ENCODE results near the gene ZNF536. TPM values are rescaled to one million over a fixed set of nuclear protein-coding genes. Genes with fewer than 3 reads are reported as not detected.

Gene ZNF536
- total RNA-seq, 1 donor from 2014 or later = 24.9 TPM

DNA sequence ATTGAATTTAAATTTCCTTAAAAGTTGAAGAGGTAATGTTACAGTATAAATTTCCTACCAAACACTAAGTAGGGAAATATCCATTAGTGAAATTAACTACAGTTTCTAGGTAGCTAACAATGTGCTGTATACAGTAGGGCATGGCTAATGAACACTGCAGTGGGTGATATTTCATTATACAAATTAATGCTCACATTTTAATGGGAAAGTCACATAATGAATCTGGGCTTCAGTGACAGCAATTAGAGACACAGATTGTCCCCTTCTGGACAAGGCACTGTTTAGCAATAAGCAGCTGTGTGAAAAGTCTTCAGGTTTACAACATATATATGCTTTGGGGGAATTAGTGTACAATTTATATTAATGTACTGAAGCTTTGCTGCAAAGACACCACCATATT is 169.4 kb downstream of the ZNF536 start:
- no peak overlapping the region for H3K27ac Mint-ChIP-seq (ENCODE audit: unreplicated experiment)
- peaks cover 6% of the 10 kb centered on the region for H3K27me3 Mint-ChIP-seq (ENCODE audit: unreplicated experiment)
- H3K4me1 Mint-ChIP-seq (ENCODE audit: low read depth, unreplicated experiment) = peaks cover 8% of the 10 kb centered on the region
- H3K9me3 Mint-ChIP-seq (ENCODE audit: unreplicated experiment) = peaks cover 5% of the 10 kb centered on the region
- H3K4me3 Mint-ChIP-seq (ENCODE audit: unreplicated experiment) = no peak overlapping the region
- DNase-seq = no peak
- TF ChIP-seq, protein P1, sequence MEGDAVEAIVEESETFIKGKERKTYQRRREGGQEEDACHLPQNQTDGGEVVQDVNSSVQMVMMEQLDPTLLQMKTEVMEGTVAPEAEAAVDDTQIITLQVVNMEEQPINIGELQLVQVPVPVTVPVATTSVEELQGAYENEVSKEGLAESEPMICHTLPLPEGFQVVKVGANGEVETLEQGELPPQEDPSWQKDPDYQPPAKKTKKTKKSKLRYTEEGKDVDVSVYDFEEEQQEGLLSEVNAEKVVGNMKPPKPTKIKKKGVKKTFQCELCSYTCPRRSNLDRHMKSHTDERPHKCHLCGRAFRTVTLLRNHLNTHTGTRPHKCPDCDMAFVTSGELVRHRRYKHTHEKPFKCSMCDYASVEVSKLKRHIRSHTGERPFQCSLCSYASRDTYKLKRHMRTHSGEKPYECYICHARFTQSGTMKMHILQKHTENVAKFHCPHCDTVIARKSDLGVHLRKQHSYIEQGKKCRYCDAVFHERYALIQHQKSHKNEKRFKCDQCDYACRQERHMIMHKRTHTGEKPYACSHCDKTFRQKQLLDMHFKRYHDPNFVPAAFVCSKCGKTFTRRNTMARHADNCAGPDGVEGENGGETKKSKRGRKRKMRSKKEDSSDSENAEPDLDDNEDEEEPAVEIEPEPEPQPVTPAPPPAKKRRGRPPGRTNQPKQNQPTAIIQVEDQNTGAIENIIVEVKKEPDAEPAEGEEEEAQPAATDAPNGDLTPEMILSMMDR (IDR thresholded peaks at IDR 0.05; ENCODE audit: partially characterized antibody, unreplicated experiment) = no peak
- no peaks in the 10 kb centered on the region for H3K36me3 Mint-ChIP-seq (ENCODE audit: unreplicated experiment)

DNA sequence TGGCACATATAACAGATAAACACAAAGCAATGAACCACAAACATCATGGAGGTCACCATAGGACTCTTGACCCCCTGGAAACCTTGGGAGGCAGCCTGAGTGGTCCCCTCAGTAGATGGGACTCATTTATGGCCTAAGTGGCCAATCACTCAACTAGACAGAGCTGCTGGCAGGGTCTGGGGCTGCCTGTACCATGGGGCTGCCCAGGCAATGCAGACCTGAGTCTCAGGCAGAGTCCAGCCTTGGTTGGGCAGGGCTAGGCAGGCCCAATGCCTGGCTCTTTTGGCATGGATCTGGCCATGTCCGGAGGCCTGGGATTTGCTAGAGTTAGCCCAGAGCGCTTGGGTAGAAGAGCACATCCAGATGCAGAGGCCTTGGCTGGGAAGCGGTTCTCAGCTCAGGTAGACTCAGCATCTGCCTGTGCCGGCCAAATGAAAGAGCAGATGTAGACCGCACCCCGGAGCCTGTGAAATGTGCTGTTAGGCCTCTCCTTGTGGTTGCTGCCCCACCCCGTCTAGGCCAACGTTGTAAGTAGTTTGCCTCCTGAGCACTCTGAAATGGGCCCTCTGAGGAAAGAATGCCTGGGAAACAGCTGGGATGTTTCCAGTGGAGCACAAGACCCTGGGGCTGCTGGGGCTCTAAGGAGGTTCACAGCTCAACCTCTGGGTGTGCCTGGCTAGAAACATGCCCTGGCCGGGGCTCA is 171.2 kb downstream of the ZNF536 start:
- peaks cover 8% of the 10 kb centered on the region for H3K4me1 Mint-ChIP-seq (ENCODE audit: low read depth, unreplicated experiment)
- H3K27me3 Mint-ChIP-seq (ENCODE audit: unreplicated experiment) = peaks cover 7% of the 10 kb centered on the region
- TF ChIP-seq, protein P1 (IDR thresholded peaks at IDR 0.05; ENCODE audit: partially characterized antibody, unreplicated experiment) = no peak
- H3K4me3 Mint-ChIP-seq (ENCODE audit: unreplicated experiment) = no peak overlapping the region
- no peak overlapping the region for H3K27ac Mint-ChIP-seq (ENCODE audit: unreplicated experiment)
- peaks cover under 1% of the 10 kb centered on the region for H3K36me3 Mint-ChIP-seq (ENCODE audit: unreplicated experiment)
- DNase-seq = no peak
- peaks cover 3% of the 10 kb centered on the region for H3K9me3 Mint-ChIP-seq (ENCODE audit: unreplicated experiment)

DNA sequence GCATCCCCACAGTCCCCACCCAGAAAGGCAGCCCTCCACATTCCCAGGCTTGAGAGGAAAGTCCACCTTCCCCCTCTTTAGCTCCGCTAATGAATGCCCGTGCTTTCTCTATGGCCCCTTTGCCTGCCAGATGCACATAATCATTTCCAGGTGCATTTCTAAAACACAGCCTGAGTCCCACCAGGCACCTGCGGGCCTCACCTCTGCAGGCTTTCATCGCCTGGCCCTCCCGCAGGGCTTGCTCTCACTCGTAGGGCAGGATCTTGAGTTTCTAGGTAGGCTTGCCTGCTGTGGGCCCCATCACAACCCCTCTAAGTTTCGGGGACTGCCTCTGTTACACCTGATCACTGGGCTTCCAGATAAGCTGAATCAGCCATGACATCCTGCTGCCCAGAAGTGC is 173.6 kb downstream of the ZNF536 start:
- Mint-ChIP-seq H3K4me3 (ENCODE audit: unreplicated experiment) (no peak overlapping the region), H3K27ac (ENCODE audit: unreplicated experiment) (no peak overlapping the region), H3K9me3 (ENCODE audit: unreplicated experiment) (peaks cover 3% of the 10 kb centered on the region), H3K4me1 (ENCODE audit: low read depth, unreplicated experiment) (peaks cover 14% of the 10 kb centered on the region), H3K27me3 (ENCODE audit: unreplicated experiment) (peaks cover 3% of the 10 kb centered on the region), H3K36me3 (ENCODE audit: unreplicated experiment) (peaks cover 8% of the 10 kb centered on the region)
- DNase-seq = no peak
- TF ChIP-seq, protein P1 (IDR thresholded peaks at IDR 0.05; ENCODE audit: partially characterized antibody, unreplicated experiment) = no peak

DNA sequence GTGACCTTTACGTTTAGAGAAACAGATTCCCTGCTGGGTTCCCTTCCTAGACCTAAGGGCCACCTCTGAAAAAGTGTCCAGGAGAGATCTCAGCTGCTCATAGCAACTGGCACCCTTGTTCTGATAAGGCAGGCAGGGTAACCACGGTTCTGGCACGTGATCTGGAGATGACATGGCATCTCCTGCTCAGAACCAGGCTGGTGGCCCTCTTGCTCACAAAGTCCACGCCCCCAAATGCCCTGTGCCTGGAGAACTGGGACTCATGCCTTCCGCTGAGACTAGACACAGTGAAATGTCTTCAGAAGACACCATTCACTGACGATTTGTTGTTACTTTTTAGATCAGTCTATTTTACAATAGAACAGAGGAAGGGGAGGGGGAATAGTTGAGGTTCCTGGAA is 174.1 kb downstream of the ZNF536 start:
- no peak for DNase-seq
- TF ChIP-seq, protein P1 (IDR thresholded peaks at IDR 0.05; ENCODE audit: partially characterized antibody, unreplicated experiment) = no peak
- Mint-ChIP-seq H3K36me3 (ENCODE audit: unreplicated experiment) (peaks cover 8% of the 10 kb centered on the region), H3K4me1 (ENCODE audit: low read depth, unreplicated experiment) (peaks cover 15% of the 10 kb centered on the region), H3K4me3 (ENCODE audit: unreplicated experiment) (no peak overlapping the region), H3K27me3 (ENCODE audit: unreplicated experiment) (peaks cover 3% of the 10 kb centered on the region), H3K9me3 (ENCODE audit: unreplicated experiment) (peaks cover 3% of the 10 kb centered on the region), H3K27ac (ENCODE audit: unreplicated experiment) (no peak overlapping the region)

DNA sequence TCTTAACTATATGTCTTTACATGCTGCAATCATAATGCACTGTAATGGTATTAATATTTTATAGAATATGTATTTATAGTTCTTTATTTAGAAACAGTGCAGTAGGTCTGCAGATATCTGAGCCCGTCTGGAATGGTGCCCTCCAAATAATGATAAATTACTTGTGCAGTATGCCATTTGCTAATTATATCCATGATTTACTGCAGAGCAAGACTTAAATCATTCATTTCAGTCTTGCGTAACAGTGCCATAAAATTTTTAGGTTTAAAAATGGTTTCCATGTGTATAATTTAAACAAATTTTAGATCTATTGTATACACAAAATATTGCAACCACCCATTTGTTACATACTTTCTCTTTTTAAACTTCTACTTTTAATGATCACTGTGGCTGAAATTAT is 175.1 kb downstream of the ZNF536 start:
- H3K27me3 Mint-ChIP-seq (ENCODE audit: unreplicated experiment) = peaks cover 3% of the 10 kb centered on the region
- TF ChIP-seq, protein P1 (IDR thresholded peaks at IDR 0.05; ENCODE audit: partially characterized antibody, unreplicated experiment) = no peak
- no peak overlapping the region for H3K4me3 Mint-ChIP-seq (ENCODE audit: unreplicated experiment)
- H3K9me3 Mint-ChIP-seq (ENCODE audit: unreplicated experiment) = peaks cover 3% of the 10 kb centered on the region
- H3K4me1 Mint-ChIP-seq (ENCODE audit: low read depth, unreplicated experiment) = peaks cover 7% of the 10 kb centered on the region
- H3K36me3 Mint-ChIP-seq (ENCODE audit: unreplicated experiment) = peaks cover 8% of the 10 kb centered on the region
- no peak overlapping the region for H3K27ac Mint-ChIP-seq (ENCODE audit: unreplicated experiment)
- DNase-seq = no peak
